ENCODE data around the gene LGALS1. TPM values are rescaled to one million over a fixed set of nuclear protein-coding genes. Genes with fewer than 3 reads are reported as not detected.

Gene LGALS1
- total and polyA plus RNA-seq, 9 of the 15 experiments (the other 6 are each of a cell fraction or from before 2014, with no cell fraction given), result 160 to 800 (median 330) TPM

DNA sequence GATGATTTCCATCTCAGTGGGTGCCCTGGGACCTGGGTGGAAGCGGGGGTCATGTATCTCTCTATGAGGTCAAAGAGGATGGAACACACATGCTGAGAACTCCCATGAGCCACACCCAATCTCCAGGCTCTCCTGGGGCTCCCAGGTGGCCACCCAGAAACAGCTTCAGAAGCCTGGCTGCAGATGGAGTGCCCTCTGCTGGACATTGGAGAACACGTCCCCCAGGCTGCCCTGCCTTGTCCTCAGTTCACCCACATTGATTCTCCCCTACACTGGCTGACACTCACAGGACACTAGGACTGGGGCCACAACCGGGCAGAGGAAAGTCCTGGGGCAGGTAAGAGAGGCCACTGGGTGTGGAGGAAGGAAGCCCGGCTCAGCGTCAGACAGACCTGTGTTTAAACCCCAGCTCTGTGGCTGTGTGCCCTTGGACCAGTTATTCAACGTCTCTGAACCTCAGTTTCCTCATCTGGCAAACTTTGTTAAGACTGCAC lies 6.2 kb downstream of the LGALS1 start (continued):
- TF ChIP-seq, protein P1, sequence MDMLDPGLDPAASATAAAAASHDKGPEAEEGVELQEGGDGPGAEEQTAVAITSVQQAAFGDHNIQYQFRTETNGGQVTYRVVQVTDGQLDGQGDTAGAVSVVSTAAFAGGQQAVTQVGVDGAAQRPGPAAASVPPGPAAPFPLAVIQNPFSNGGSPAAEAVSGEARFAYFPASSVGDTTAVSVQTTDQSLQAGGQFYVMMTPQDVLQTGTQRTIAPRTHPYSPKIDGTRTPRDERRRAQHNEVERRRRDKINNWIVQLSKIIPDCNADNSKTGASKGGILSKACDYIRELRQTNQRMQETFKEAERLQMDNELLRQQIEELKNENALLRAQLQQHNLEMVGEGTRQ (CRISPR knock-in tag; IDR thresholded peaks at IDR 0.05), result no peak
- no peak for TF ChIP-seq CEBPG (CRISPR knock-in tag; IDR thresholded peaks at IDR 0.05)
- TF ChIP-seq CEBPG (tag; conservative IDR thresholded peaks at IDR 0.05 in 1 of 2, IDR thresholded peaks at IDR 0.05 in 1 of 2), result no peak
- no peak for TF ChIP-seq ZSCAN32 (CRISPR knock-in tag; IDR thresholded peaks at IDR 0.05)
- TF ChIP-seq, protein P2, sequence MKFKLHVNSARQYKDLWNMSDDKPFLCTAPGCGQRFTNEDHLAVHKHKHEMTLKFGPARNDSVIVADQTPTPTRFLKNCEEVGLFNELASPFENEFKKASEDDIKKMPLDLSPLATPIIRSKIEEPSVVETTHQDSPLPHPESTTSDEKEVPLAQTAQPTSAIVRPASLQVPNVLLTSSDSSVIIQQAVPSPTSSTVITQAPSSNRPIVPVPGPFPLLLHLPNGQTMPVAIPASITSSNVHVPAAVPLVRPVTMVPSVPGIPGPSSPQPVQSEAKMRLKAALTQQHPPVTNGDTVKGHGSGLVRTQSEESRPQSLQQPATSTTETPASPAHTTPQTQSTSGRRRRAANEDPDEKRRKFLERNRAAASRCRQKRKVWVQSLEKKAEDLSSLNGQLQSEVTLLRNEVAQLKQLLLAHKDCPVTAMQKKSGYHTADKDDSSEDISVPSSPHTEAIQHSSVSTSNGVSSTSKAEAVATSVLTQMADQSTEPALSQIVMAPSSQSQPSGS (CRISPR knock-in tag; IDR thresholded peaks at IDR 0.05), result no peak
- TF ChIP-seq, protein P3, sequence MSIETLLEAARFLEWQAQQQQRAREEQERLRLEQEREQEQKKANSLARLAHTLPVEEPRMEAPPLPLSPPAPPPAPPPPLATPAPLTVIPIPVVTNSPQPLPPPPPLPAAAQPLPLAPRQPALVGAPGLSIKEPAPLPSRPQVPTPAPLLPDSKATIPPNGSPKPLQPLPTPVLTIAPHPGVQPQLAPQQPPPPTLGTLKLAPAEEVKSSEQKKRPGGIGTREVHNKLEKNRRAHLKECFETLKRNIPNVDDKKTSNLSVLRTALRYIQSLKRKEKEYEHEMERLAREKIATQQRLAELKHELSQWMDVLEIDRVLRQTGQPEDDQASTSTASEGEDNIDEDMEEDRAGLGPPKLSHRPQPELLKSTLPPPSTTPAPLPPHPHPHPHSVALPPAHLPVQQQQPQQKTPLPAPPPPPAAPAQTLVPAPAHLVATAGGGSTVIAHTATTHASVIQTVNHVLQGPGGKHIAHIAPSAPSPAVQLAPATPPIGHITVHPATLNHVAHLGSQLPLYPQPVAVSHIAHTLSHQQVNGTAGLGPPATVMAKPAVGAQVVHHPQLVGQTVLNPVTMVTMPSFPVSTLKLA (conservative IDR thresholded peaks at IDR 0.05), result 0 out of 4 replicates have a peak, but pooled peaks of 1 of the 2 experiments have one; percentile 30
- TF ChIP-seq XRCC5 (IDR thresholded peaks at IDR 0.05; ENCODE audit: low read depth, low read length), result 0 out of 2 replicates have a peak, but pooled peaks have one; percentile 30
- TF ChIP-seq, protein P4, sequence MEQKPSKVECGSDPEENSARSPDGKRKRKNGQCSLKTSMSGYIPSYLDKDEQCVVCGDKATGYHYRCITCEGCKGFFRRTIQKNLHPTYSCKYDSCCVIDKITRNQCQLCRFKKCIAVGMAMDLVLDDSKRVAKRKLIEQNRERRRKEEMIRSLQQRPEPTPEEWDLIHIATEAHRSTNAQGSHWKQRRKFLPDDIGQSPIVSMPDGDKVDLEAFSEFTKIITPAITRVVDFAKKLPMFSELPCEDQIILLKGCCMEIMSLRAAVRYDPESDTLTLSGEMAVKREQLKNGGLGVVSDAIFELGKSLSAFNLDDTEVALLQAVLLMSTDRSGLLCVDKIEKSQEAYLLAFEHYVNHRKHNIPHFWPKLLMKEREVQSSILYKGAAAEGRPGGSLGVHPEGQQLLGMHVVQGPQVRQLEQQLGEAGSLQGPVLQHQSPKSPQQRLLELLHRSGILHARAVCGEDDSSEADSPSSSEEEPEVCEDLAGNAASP (IDR thresholded peaks at IDR 0.05), result peak; percentile 88
- TF ChIP-seq MAFK (IDR thresholded peaks at IDR 0.05; ENCODE audit: low read length), result no peak
- TF ChIP-seq, protein P5, sequence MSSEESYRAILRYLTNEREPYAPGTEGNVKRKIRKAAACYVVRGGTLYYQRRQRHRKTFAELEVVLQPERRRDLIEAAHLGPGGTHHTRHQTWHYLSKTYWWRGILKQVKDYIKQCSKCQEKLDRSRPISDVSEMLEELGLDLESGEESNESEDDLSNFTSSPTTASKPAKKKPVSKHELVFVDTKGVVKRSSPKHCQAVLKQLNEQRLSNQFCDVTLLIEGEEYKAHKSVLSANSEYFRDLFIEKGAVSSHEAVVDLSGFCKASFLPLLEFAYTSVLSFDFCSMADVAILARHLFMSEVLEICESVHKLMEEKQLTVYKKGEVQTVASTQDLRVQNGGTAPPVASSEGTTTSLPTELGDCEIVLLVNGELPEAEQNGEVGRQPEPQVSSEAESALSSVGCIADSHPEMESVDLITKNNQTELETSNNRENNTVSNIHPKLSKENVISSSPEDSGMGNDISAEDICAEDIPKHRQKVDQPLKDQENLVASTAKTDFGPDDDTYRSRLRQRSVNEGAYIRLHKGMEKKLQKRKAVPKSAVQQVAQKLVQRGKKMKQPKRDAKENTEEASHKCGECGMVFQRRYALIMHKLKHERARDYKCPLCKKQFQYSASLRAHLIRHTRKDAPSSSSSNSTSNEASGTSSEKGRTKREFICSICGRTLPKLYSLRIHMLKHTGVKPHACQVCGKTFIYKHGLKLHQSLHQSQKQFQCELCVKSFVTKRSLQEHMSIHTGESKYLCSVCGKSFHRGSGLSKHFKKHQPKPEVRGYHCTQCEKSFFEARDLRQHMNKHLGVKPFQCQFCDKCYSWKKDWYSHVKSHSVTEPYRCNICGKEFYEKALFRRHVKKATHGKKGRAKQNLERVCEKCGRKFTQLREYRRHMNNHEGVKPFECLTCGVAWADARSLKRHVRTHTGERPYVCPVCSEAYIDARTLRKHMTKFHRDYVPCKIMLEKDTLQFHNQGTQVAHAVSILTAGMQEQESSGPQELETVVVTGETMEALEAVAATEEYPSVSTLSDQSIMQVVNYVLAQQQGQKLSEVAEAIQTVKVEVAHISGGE (CRISPR knock-in tag; IDR thresholded peaks at IDR 0.05), result 0 out of 6 replicates have a peak, but pooled peaks of 1 of the 3 experiments have one; percentile 17
- TF ChIP-seq, protein P6, sequence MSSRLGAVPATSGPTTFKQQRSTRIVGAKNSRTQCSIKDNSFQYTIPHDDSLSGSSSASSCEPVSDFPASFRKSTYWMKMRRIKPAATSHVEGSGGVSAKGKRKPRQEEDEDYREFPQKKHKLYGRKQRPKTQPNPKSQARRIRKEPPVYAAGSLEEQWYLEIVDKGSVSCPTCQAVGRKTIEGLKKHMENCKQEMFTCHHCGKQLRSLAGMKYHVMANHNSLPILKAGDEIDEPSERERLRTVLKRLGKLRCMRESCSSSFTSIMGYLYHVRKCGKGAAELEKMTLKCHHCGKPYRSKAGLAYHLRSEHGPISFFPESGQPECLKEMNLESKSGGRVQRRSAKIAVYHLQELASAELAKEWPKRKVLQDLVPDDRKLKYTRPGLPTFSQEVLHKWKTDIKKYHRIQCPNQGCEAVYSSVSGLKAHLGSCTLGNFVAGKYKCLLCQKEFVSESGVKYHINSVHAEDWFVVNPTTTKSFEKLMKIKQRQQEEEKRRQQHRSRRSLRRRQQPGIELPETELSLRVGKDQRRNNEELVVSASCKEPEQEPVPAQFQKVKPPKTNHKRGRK (tag; IDR thresholded peaks at IDR 0.05), result no peak
- TF ChIP-seq HEY1 (CRISPR knock-in tag; IDR thresholded peaks at IDR 0.05; ENCODE audit: borderline replicate concordance), result no peak
- TF ChIP-seq NFE2L1 (tag; IDR thresholded peaks at IDR 0.05; ENCODE audit: borderline replicate concordance, low read depth), result no peak
- no peak for TF ChIP-seq FOXA1 (IDR thresholded peaks at IDR 0.05; ENCODE audit: borderline replicate concordance)

Data from K562 (cell line).